ENCODE measurements around the gene DEXI. TPM values are rescaled to one million over a fixed set of nuclear protein-coding genes. Genes with fewer than 3 reads are reported as not detected.
"Not testable (repeated sequence)": the region's sequence is repeated elsewhere in the genome, so short reads cannot be mapped to it uniquely, and the experiment has no call there.

DEXI gene
- total RNA-seq, 3 donors from 2014 or later, result 27.0 to 30.2 (median 29.5) TPM

- H3K9me3 Mint-ChIP-seq, result no peaks in the 10 kb centered on the region
- H3K36me3 Mint-ChIP-seq (ENCODE audit: insufficient read depth), result peaks cover 19% of the 10 kb centered on the region
- H3K27me3 Mint-ChIP-seq (ENCODE audit: low read depth), result no peaks in the 10 kb centered on the region
- no peak overlapping the region for H3K4me3 Mint-ChIP-seq
- DNase-seq (no peak), ATAC-seq (no peak)
- peaks cover 40% of the 10 kb centered on the region for H3K4me1 Mint-ChIP-seq (ENCODE audit: low read depth)
Observed at GRCh38 chr16:10931977-10932632, 10.2 kb downstream of the DEXI start.

GRCh38 chr16:10931134-10931533, 11.1 kb downstream of the DEXI start:
- DNase-seq (no peak), ATAC-seq (no peak)
- peaks cover 30% of the 10 kb centered on the region for H3K4me1 Mint-ChIP-seq (ENCODE audit: low read depth)
- no peak overlapping the region for H3K4me3 Mint-ChIP-seq
- H3K27me3 Mint-ChIP-seq (ENCODE audit: low read depth), result no peaks in the 10 kb centered on the region
- peaks cover 20% of the 10 kb centered on the region for H3K36me3 Mint-ChIP-seq (ENCODE audit: insufficient read depth)
- H3K9me3 Mint-ChIP-seq, result no peaks in the 10 kb centered on the region

GRCh38 chr16:10930755-10931093, 11.5 kb downstream of the DEXI start:
- Mint-ChIP-seq H3K27me3 (ENCODE audit: low read depth) (no peaks in the 10 kb centered on the region), H3K4me1 (ENCODE audit: low read depth) (peaks cover 26% of the 10 kb centered on the region), H3K36me3 (ENCODE audit: insufficient read depth) (peaks cover 20% of the 10 kb centered on the region), H3K9me3 (no peaks in the 10 kb centered on the region), H3K4me3 (no peak overlapping the region)
- DNase-seq (no peak), ATAC-seq (no peak)

GRCh38 chr16:10929853-10930754, 12.2 kb downstream of the DEXI start:
- Mint-ChIP-seq H3K4me3 (no peak overlapping the region), H3K36me3 (ENCODE audit: insufficient read depth) (peaks cover 25% of the 10 kb centered on the region), H3K4me1 (ENCODE audit: low read depth) (peaks cover 21% of the 10 kb centered on the region), H3K27me3 (ENCODE audit: low read depth) (no peaks in the 10 kb centered on the region), H3K9me3 (no peaks in the 10 kb centered on the region)
- DNase-seq, result no peak
- peak in 1 of 2 donors; percentile 28 for ATAC-seq

GRCh38 chr16:10929097-10929496, 13.2 kb downstream of the DEXI start:
- H3K27me3 Mint-ChIP-seq (ENCODE audit: low read depth); H3K4me3 Mint-ChIP-seq; ATAC-seq; DNase-seq; H3K9me3 Mint-ChIP-seq: not testable (repeated sequence)
- H3K4me1 Mint-ChIP-seq (ENCODE audit: low read depth), result peaks cover 12% of the 10 kb centered on the region
- peaks cover 29% of the 10 kb centered on the region for H3K36me3 Mint-ChIP-seq (ENCODE audit: insufficient read depth)

GRCh38 chr16:10927497-10928112, 14.7 kb downstream of the DEXI start:
- peaks cover 21% of the 10 kb centered on the region for H3K36me3 Mint-ChIP-seq (ENCODE audit: insufficient read depth)
- no peaks in the 10 kb centered on the region for H3K27me3 Mint-ChIP-seq (ENCODE audit: low read depth)
- H3K9me3 Mint-ChIP-seq, result no peaks in the 10 kb centered on the region
- ATAC-seq (no peak), DNase-seq (no peak)
- peaks cover 3% of the 10 kb centered on the region for H3K4me1 Mint-ChIP-seq (ENCODE audit: low read depth)
- H3K4me3 Mint-ChIP-seq, result no peak overlapping the region

GRCh38 chr16:10926867-10927266, 15.4 kb downstream of the DEXI start:
- Mint-ChIP-seq H3K36me3 (ENCODE audit: insufficient read depth) (peaks cover 24% of the 10 kb centered on the region), H3K9me3 (no peaks in the 10 kb centered on the region), H3K4me1 (ENCODE audit: low read depth) (peaks cover 3% of the 10 kb centered on the region), H3K4me3 (no peak overlapping the region), H3K27me3 (ENCODE audit: low read depth) (no peaks in the 10 kb centered on the region)
- no peak for DNase-seq
- ATAC-seq, result no peak

GRCh38 chr16:10926094-10926493, 16.2 kb downstream of the DEXI start:
- no peak for ATAC-seq
- H3K4me3 Mint-ChIP-seq, result no peak overlapping the region
- no peak for DNase-seq
- H3K36me3 Mint-ChIP-seq (ENCODE audit: insufficient read depth), result peaks cover 24% of the 10 kb centered on the region
- H3K9me3 Mint-ChIP-seq, result no peaks in the 10 kb centered on the region
- no peaks in the 10 kb centered on the region for H3K27me3 Mint-ChIP-seq (ENCODE audit: low read depth)
- peaks cover 3% of the 10 kb centered on the region for H3K4me1 Mint-ChIP-seq (ENCODE audit: low read depth)

- H3K4me3 Mint-ChIP-seq; H3K27me3 Mint-ChIP-seq (ENCODE audit: low read depth); H3K4me1 Mint-ChIP-seq (ENCODE audit: low read depth); DNase-seq; H3K9me3 Mint-ChIP-seq; ATAC-seq: not testable (repeated sequence)
- peaks cover 24% of the 10 kb centered on the region for H3K36me3 Mint-ChIP-seq (ENCODE audit: insufficient read depth)
Observed at GRCh38 chr16:10925285-10925684, 17.0 kb downstream of the DEXI start.

- H3K4me3 Mint-ChIP-seq, result no peak overlapping the region
- H3K36me3 Mint-ChIP-seq (ENCODE audit: insufficient read depth), result peaks cover 20% of the 10 kb centered on the region
- no peak for DNase-seq
- H3K9me3 Mint-ChIP-seq, result no peaks in the 10 kb centered on the region
- H3K4me1 Mint-ChIP-seq (ENCODE audit: low read depth), result peaks cover 2% of the 10 kb centered on the region
- ATAC-seq, result no peak
- H3K27me3 Mint-ChIP-seq (ENCODE audit: low read depth), result no peaks in the 10 kb centered on the region
Observed at GRCh38 chr16:10923650-10924214, 18.5 kb downstream of the DEXI start.

GRCh38 chr16:10923146-10923649, 19.1 kb downstream of the DEXI start:
- no peaks in the 10 kb centered on the region for H3K27me3 Mint-ChIP-seq (ENCODE audit: low read depth)
- no peaks in the 10 kb centered on the region for H3K9me3 Mint-ChIP-seq
- DNase-seq (no peak), ATAC-seq (no peak)
- peaks cover 4% of the 10 kb centered on the region for H3K4me1 Mint-ChIP-seq (ENCODE audit: low read depth)
- H3K4me3 Mint-ChIP-seq, result no peak overlapping the region
- peaks cover 20% of the 10 kb centered on the region for H3K36me3 Mint-ChIP-seq (ENCODE audit: insufficient read depth)

- ATAC-seq, result no peak
- H3K9me3 Mint-ChIP-seq, result no peaks in the 10 kb centered on the region
Observed at GRCh38 chr16:10922328-10923145, 19.7 kb downstream of the DEXI start.

GRCh38 chr16:10921536-10922327, 20.5 kb downstream of the DEXI start:
- H3K4me1 Mint-ChIP-seq (ENCODE audit: low read depth), result peaks cover 5% of the 10 kb centered on the region
- DNase-seq, result no peak
- H3K9me3 Mint-ChIP-seq, result no peaks in the 10 kb centered on the region
- H3K4me3 Mint-ChIP-seq, result no peak overlapping the region
- ATAC-seq, result no peak
- H3K36me3 Mint-ChIP-seq (ENCODE audit: insufficient read depth), result peaks cover 11% of the 10 kb centered on the region
- no peaks in the 10 kb centered on the region for H3K27me3 Mint-ChIP-seq (ENCODE audit: low read depth)

More at GRCh38 chr16:10922328-10923145, 19.7 kb downstream of the DEXI start:
- H3K4me1 Mint-ChIP-seq (ENCODE audit: low read depth), result peaks cover 4% of the 10 kb centered on the region
- no peak overlapping the region for H3K4me3 Mint-ChIP-seq
- peaks cover 13% of the 10 kb centered on the region for H3K36me3 Mint-ChIP-seq (ENCODE audit: insufficient read depth)
- DNase-seq, result no peak
- H3K27me3 Mint-ChIP-seq (ENCODE audit: low read depth), result no peaks in the 10 kb centered on the region

Data from activated T-cell treated with anti-CD3 and anti-CD28 coated beads, Interleukin-2, amount 50 U/mL, for 4 hours (primary cell).